H1 (cell line): ENCODE results near the gene DUOXA2. TPM values are rescaled to one million over a fixed set of nuclear protein-coding genes. Genes with fewer than 3 reads are reported as not detected.
"Not testable (repeated sequence)": the region's sequence is repeated elsewhere in the genome, so short reads cannot be mapped to it uniquely, and the experiment has no call there.

Experiments
- CTCF ChIA-PET: fragments of 300-600 bp; sonication (Branson Sonifier 250); formaldehyde crosslinking; loops from one replicate; lab custom pipeline; 2021; ENCODE audit not compliant: partially characterized antibody; lab: Charles Lee
- POLR2A ChIA-PET: fragments of 300-600 bp; sonication (Branson Sonifier 250); formaldehyde crosslinking; loops from one replicate; lab custom pipeline; 2021; ENCODE audit warnings: inconsistent platforms; ENCODE audit not compliant: partially characterized antibody; lab: Charles Lee
- DNase-seq, 2 experiments: peaks; one replicate each; pipeline versions ENCODE4 v3.0.0 to v3.0.0-alpha.2; 2010 to 2022; ENCODE audit warnings: low spot score in 2 of 2, low read depth in 1 of 2, mixed read lengths in 1 of 2
- FAIRE-seq: peaks from 2 replicates; lab custom pipeline; 2011; peaks lifted over from hg19 to GRCh38; lab: Jason Lieb, UNC
- H2AFZ ChIP-seq: 2 replicates; pipeline ENCODE4 v1.8.1; 2012; ENCODE audit warnings: low read length, inconsistent platforms
- H2AK5ac ChIP-seq: 2 replicates; pipeline ENCODE4 v1.6.1; 2013; ENCODE audit warnings: low read depth, low read length
- H2BK120ac ChIP-seq: replicated peaks from 2 replicates; pipeline ENCODE3; 2013; ENCODE audit warnings: low read depth, low read length, inconsistent platforms
- H2BK12ac ChIP-seq: 2 replicates; pipeline ENCODE4 v1.6.1; 2013; ENCODE audit warnings: low read depth, low read length
- H2BK15ac ChIP-seq: 2 replicates; pipeline ENCODE4 v1.6.1; 2013; ENCODE audit warnings: low read length
- H2BK20ac ChIP-seq: 2 replicates; pipeline ENCODE4 v1.6.1; 2013; ENCODE audit warnings: low read length
- H2BK5ac ChIP-seq: 2 replicates; pipeline ENCODE4 v1.6.1; 2013; ENCODE audit warnings: low read depth, low read length
- H3K14ac ChIP-seq: 2 replicates; pipeline ENCODE4 v1.6.1; 2013; ENCODE audit warnings: inconsistent platforms; ENCODE audit not compliant: insufficient read length
- H3K18ac ChIP-seq: 2 replicates; pipeline ENCODE4 v1.6.1; 2013; ENCODE audit warnings: low read length; ENCODE audit errors: extremely low read depth
- H3K23ac ChIP-seq: 2 replicates; pipeline ENCODE4 v1.6.1; 2013; ENCODE audit warnings: inconsistent platforms; ENCODE audit not compliant: insufficient read length
- H3K23me2 ChIP-seq: 2 replicates; pipeline ENCODE4 v1.6.1; 2013; ENCODE audit warnings: low read depth, low read length
- H3K27ac ChIP-seq: 2 replicates; pipeline ENCODE4 v1.6.1; 2011; ENCODE audit warnings: low read depth, low read length, inconsistent platforms
- H3K27me3 ChIP-seq, 4 experiments: replicated peaks in 1 of 4; 1 replicate in 1 of 4; 2 replicates in 3 of 4; pipeline versions ENCODE4 v1.6.1 to v1.8.1; 2011 to 2013; ENCODE audit warnings: low read length in 3 of 4, mild to moderate bottlenecking in 3 of 4, inconsistent platforms in 2 of 4, mixed read lengths in 2 of 4, moderate library complexity in 1 of 4; ENCODE audit not compliant: control insufficient read depth in 3 of 4, insufficient read depth in 3 of 4; ENCODE audit errors: extremely low read depth in 1 of 4
- H3K36me3 ChIP-seq, 4 experiments: 2 replicates each; pipeline versions ENCODE4 v1.6.1 to v1.8.1; 2011 to 2013; ENCODE audit warnings: mild to moderate bottlenecking in 4 of 4, low read length in 3 of 4, moderate library complexity in 2 of 4, control low read depth in 1 of 4, inconsistent platforms in 1 of 4; ENCODE audit not compliant: insufficient read depth in 4 of 4, control insufficient read depth in 2 of 4
- H3K4ac ChIP-seq: replicated peaks from 2 replicates; pipeline ENCODE3; 2013; ENCODE audit warnings: low read length, low read depth, mixed read lengths, inconsistent platforms; ENCODE audit not compliant: insufficient read length
- H3K4me1 ChIP-seq, 4 experiments: replicated peaks in 1 of 4; 1 replicate in 1 of 4; 2 replicates in 3 of 4; pipeline versions ENCODE4 v1.6.1 to v1.8.1; 2011 to 2013; ENCODE audit warnings: low read length in 3 of 4, inconsistent platforms in 2 of 4, mixed read lengths in 1 of 4; ENCODE audit not compliant: insufficient read depth in 4 of 4, control insufficient read depth in 3 of 4
- H3K4me2 ChIP-seq, 2 experiments: 2 replicates each; pipeline versions ENCODE4 v1.6.1 to v1.8.1; 2011 to 2013; ENCODE audit warnings: low read depth in 2 of 2, low read length in 2 of 2, control low read depth in 1 of 2, inconsistent platforms in 1 of 2, mild to moderate bottlenecking in 1 of 2; ENCODE audit not compliant: insufficient read depth in 1 of 2
- H3K4me3 ChIP-seq, 4 experiments: fragments of 200-600, 300-600 bp in 1 of 4; sonication (generic), shearing (Covaris generic), sonication (Bioruptor Twin) in 1 of 4; 2 replicates each; pipeline versions ENCODE4 v1.5.1 to v1.8.1; 2011 to 2016; ENCODE audit warnings: low read length in 4 of 4, low read depth in 3 of 4, control low read depth in 2 of 4, inconsistent platforms in 2 of 4, mild to moderate bottlenecking in 2 of 4, mixed read lengths in 1 of 4, moderate library complexity in 1 of 4; ENCODE audit not compliant: insufficient read depth in 2 of 4; ENCODE audit errors: extremely low read depth in 1 of 4
- H3K56ac ChIP-seq: replicated peaks from 2 replicates; pipeline ENCODE3; 2013; ENCODE audit warnings: low read depth, mild to moderate bottlenecking, mixed read lengths, low read length, inconsistent platforms; ENCODE audit not compliant: insufficient read length
- H3K79me1 ChIP-seq: 2 replicates; pipeline ENCODE4 v1.6.1; 2013; ENCODE audit warnings: low read depth, low read length, control low read depth
- H3K79me2 ChIP-seq, 2 experiments: 2 replicates each; pipeline versions ENCODE4 v1.6.1 to v1.8.1; 2012 to 2013; ENCODE audit warnings: low read length in 2 of 2, mild to moderate bottlenecking in 2 of 2, inconsistent platforms in 1 of 2; ENCODE audit not compliant: insufficient read depth in 2 of 2, control insufficient read depth in 1 of 2
- H3K9ac ChIP-seq, 4 experiments: replicated peaks in 1 of 4; 1 replicate in 1 of 4; 2 replicates in 3 of 4; pipeline versions ENCODE4 v1.6.1 to v1.8.1; 2011 to 2013; ENCODE audit warnings: low read depth in 3 of 4, low read length in 3 of 4, control low read depth in 2 of 4, mild to moderate bottlenecking in 2 of 4, moderate library complexity in 2 of 4, inconsistent platforms in 1 of 4; ENCODE audit errors: extremely low read depth in 1 of 4
- H3K9me3 ChIP-seq, 2 experiments: 2 replicates each; pipeline versions ENCODE4 v1.6.1 to v1.8.1; 2012 to 2013; ENCODE audit warnings: mild to moderate bottlenecking in 2 of 2, moderate library complexity in 2 of 2, control low read depth in 1 of 2, inconsistent platforms in 1 of 2, low read depth in 1 of 2, low read length in 1 of 2, mixed read lengths in 1 of 2; ENCODE audit not compliant: insufficient read depth in 2 of 2
- H4K20me1 ChIP-seq, 2 experiments: replicated peaks in 1 of 2; 2 replicates each; pipeline versions ENCODE3 to v1.8.1; 2011 to 2013; ENCODE audit warnings: inconsistent platforms in 2 of 2, low read length in 2 of 2, mild to moderate bottlenecking in 1 of 2; ENCODE audit not compliant: insufficient read depth in 2 of 2, control insufficient read depth in 1 of 2
- H4K5ac ChIP-seq: 2 replicates; pipeline ENCODE4 v1.6.1; 2013; ENCODE audit warnings: low read length, low read depth, mixed read lengths, inconsistent platforms; ENCODE audit not compliant: insufficient read length
- H4K8ac ChIP-seq: 2 replicates; pipeline ENCODE4 v1.8.0; 2013; ENCODE audit warnings: mild to moderate bottlenecking, moderate library complexity, low read length, inconsistent platforms; ENCODE audit not compliant: insufficient read depth; ENCODE audit errors: extremely low read depth
- H4K91ac ChIP-seq: replicated peaks from 2 replicates; pipeline ENCODE3; 2013; ENCODE audit warnings: low read length, mixed read lengths, inconsistent platforms; ENCODE audit not compliant: insufficient read length
- EZH2 ChIP-seq: fragments of 200-600 bp; sonication (generic); IDR thresholded peaks from 2 replicates; pipeline ENCODE4 v1.7.1; 2012; ENCODE audit warnings: low read depth, mild to moderate bottlenecking, moderate library complexity, low read length, inconsistent platforms; ENCODE audit not compliant: severe bottlenecking
- SUZ12 ChIP-seq: fragments of 200-600 bp; sonication (generic); IDR thresholded peaks from 2 replicates; pipeline ENCODE4 v1.6.1; 2012; ENCODE audit warnings: mild to moderate bottlenecking, inconsistent platforms, low read length, moderate library complexity, mixed read lengths
- WGBS, 2 experiments: shearing (Covaris generic) in 1 of 2; methylation state at CpG; one replicate each; pipeline versions ENCODE4 v1.1.6 to v1.1.7; 2013 to 2015; ENCODE audit warnings: low lambda C conversion rate in 2 of 2, mixed read lengths in 2 of 2, inconsistent platforms in 1 of 2, low coverage in 1 of 2, missing lambda C conversion rate in 1 of 2; ENCODE audit not compliant: insufficient replicate concordance in 2 of 2, insufficient coverage in 1 of 2, insufficient read length in 1 of 2; ENCODE audit errors: extremely low coverage in 1 of 2, missing lambda C conversion rate in 1 of 2; 5-methylcytosine and 5-hydroxymethylcytosine counted together
- polyA plus RNA-seq, 7 experiments: library from polyadenylated mRNA; depleted of rRNA in 3 of 7; stranded (reverse) in 5 of 7; unstranded in 2 of 7; fragments of >200 nt in 5 of 7; fragments of 200-250 nt in 2 of 7; gene quantifications; 1 replicate in 5 of 7; 2 replicates in 1 of 7; 4 replicates in 1 of 7; pipeline versions ENCODE4 v1.2.1 to v1.2.3, GENCODE V29; 2011 to 2013; ENCODE audit warnings: missing spikeins in 2 of 7, mixed read lengths in 2 of 7
- total RNA-seq: library from RNA; stranded (reverse); fragmentation: NEBNext Ultra II Directional; extraction: Animal tissue kit (Norgen Biotek cat#: 25700); gene quantifications from 2 replicates; pipeline ENCODE4 v1.2.1, GENCODE V29; 2021

DUOXA2 gene
- total and polyA plus RNA-seq, 2 of the 8 experiments (the other 6 are each of a cell fraction or from before 2014, with no cell fraction given): 0.05 TPM; not detected in 1

DNA sequence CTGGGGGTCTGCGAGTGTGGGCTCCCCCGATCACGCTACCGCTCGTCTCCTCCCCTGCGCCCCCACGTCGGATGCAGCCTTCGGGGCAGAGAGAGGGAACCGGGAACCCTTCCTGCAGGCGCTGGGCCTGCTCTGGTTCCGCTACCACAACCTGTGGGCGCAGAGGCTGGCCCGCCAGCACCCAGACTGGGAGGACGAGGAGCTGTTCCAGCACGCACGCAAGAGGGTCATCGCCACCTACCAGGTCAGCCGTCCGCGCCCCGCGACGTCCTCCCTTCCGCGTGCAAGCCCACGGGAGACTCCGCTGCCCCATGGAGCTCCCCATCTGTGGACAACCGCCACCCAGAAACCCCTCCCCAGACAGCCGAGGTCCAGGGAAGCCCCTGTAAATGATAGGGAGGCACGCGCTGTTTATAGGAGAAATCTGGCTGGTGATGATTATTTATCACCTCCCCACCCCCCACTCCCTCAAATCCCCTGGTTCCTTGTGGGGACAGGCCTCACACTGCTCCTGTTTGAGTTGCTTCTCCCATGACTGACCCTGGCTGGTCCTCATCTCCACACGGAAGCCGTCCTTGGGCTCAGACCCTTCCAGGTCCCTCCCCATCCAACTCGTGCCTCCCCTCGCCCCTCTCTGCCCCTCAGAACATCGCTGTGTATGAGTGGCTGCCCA is 21.7 kb downstream of the DUOXA2 start:
- H3K23me2 ChIP-seq, H3K56ac ChIP-seq, H3K79me2 ChIP-seq, DNase-seq, H2AFZ ChIP-seq, H4K91ac ChIP-seq, H3K36me3 ChIP-seq, H4K5ac ChIP-seq, H2BK120ac ChIP-seq, H3K79me1 ChIP-seq, FAIRE-seq, H2BK5ac ChIP-seq, H3K9ac ChIP-seq, H3K27ac ChIP-seq, H2BK12ac ChIP-seq, H3K4me1 ChIP-seq, H3K9me3 ChIP-seq, H3K4ac ChIP-seq, H2BK15ac ChIP-seq, H4K20me1 ChIP-seq, H3K14ac ChIP-seq, H2BK20ac ChIP-seq, H3K18ac ChIP-seq, H3K23ac ChIP-seq, H4K8ac ChIP-seq, H2AK5ac ChIP-seq: not testable (repeated sequence)
- WGBS, 2 experiments: 37% methylated on average over 10 of the region's 37 CpGs; no CpG with 5 or more reads in 1 of the 2 experiments
- Histone ChIP-seq H3K27me3 (peaks cover 50 to 67% (median 59%) of the 10 kb centered on the region in 4 experiments), H3K4me2 (peak overlapping the region; percentile 38 to 53), H3K4me3 (peak overlapping the region in 1 of 4 experiments; percentile 57; a peak in 5 of 8 replicates)
- ChIA-PET CTCF (interaction anchor here (1.5 to 7.9 kb wide), 4 partner anchors 9 to 22 kb away, joined by 4 to 45 read pairs (median 32); partner anchors contain the start of genes DUOX2 and DUOXA2), POLR2A (interaction anchor here (1.5 kb wide), 1 partner anchor 13 kb away, joined by 3 read pairs; no protein-coding TSS in a partner anchor)
- TF ChIP-seq EZH2: peak; percentile 70
- TF ChIP-seq SUZ12: peak; percentile 63; the same call in 1 of the 2 replicates
